Right renal pelvis (tissue), 4 donors: Measurements from ENCODE around the gene SLC7A8. TPM values are rescaled to one million over a fixed set of nuclear protein-coding genes. Genes with fewer than 3 reads are reported as not detected.

Source experiments
- DNase-seq, 4 donors: peaks; one replicate each; pipeline ENCODE4 v3.0.0-alpha.2; 2013; ENCODE audit warnings: low read depth in 4 of 4, low spot score in 3 of 4, missing footprints in 1 of 4
- polyA plus RNA-seq, 4 donors: library from polyadenylated mRNA; unstranded; fragments of 120-200 nt; gene quantifications; one replicate each; pipeline ENCODE4 v1.2.1, GENCODE V29; 2013; ENCODE audit not compliant: insufficient read length in 4 of 4

Gene SLC7A8
- polyA plus RNA-seq, 4 donors, result 88.7 to 100 (median 95.3) TPM

DNA sequence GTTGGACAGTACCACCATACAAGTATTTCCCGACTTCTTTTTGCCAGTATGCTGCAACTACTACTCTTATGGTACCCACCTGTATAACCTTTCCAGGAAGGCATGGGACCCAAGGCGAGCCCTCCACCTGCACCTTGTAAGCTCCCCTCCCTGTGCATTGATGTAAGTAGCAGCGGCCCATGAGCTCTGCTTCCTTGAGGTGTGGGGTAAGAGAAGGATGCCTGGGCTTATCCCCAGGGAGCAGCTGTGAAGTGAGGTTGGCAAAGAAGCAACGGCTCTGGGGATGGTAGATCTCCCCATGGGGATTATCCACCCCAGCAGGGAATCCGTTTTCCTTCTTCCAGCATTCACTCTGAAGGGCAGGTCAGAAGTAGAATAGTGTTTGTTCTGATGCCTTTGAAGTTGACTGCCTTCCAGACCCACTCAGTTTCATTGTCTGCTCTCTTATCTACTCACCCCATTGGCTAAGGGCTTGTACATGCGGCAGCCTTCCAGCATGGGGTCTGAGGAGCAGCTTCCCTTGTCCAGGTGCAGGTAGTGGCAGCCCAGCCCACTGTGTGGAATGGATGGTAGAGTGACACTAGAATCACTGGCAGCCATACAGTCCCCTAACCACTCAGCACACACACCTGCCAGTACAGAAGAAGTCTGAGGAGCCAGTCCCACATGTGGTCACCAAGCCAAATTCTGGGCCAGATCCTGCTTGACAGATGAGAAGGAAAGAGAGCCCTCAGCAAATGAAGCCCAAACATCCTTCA, 82.1 kb downstream of the SLC7A8 start:
- DNase-seq, result no peak

DNA sequence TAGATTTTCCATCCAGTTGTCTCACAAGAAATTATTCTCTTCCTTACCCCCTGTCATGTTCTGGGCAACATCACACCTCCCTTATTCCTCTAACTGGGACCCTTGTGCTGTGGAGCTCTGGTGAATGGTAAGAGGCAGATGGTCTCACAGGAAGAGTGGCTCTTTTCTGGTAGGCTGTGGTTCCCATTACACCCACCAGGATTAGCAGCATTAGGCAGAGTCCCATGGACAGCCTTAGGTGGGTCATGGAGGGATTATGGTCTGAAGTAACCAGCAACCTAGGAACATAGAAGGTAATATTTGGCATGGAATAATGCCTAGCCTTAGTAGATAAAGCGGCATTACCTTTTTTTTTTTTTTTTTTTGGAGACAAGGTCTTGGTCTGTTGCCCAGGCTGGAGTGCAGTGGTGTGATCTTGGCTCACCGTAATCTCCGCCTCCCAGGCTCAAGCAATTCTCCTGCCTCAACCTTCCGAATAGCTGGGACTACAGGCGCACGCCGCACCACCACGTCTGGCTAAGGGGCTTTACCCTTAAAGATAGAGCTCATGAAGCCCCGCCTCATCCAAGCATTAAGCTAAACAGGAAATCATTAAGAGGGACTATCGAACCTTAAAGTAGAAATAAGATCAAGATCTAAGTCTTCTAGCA, 84.1 kb downstream of the SLC7A8 start:
- no peak for DNase-seq

DNA sequence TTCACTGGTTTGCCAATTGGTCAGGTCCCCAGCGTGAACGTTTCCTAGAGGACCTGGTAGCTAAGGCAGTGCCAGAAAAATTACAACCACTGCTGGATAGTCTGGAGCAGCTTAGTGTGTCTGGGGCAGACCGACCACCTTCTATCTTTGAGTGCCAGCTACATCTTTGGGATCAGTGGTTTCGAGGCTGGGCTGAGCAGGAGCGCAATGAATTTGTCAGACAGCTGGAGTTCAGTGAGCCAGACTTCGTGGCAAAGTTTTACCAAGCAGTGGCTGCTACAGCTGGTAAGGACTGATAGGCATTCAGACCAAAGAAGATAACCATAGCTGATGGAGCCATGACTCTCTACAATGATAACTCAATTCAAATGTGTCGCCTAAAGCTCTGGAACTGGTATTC, 85.7 kb downstream of the SLC7A8 start:
- DNase-seq, result no peak

DNA sequence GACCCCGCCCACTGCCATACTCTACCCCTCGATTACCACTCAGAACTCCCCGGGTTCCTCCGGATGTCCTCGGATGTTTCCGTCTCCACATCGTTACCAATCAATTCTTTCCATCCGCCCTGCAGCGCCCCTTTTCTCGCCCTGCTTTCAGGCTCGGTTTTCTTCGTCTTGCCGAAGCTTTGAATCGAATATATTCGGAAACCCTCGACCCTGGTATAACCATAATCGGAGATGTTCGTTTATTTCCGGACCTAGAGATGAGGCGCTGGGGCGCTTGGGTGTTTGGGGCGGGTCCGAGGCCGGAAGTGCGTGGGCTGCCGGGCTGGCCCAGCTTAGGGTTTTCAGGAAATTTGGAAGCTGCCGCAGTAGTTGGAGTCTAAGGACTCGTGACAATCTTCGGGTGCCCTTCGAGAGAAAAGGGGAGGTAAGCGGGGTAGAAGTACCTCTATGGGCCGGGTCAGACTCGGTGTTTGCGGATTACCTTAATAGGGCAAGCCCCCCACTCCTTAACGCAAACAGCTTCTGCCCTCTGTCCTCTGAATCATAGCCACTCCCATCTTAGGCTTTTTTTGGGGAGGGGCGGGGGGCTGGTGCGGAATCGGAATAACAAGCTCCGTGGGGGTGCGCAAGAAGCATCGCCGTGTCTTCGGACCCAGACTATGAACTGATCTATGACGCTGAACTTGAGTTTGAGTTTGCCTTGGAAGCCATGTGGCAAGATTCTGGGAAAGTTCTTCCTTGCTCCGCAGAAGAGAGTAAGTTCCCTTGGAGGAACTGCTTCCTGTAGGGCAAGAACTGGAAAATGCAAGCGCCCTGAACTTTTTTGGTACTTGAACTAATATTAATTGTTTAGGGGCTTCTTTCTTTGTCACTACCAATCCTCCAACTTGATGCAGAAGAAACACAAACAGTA, 88.0 kb downstream of the SLC7A8 start, which contains the start of gene C14orf119:
Gene C14orf119 (plus strand): TSS at position 310 of the 913 bp plus-strand sequence. CDS start 2,154 bp downstream, outside the sequence.
- DNase-seq, result peak; percentile 99 to 100 (median 100)

DNA sequence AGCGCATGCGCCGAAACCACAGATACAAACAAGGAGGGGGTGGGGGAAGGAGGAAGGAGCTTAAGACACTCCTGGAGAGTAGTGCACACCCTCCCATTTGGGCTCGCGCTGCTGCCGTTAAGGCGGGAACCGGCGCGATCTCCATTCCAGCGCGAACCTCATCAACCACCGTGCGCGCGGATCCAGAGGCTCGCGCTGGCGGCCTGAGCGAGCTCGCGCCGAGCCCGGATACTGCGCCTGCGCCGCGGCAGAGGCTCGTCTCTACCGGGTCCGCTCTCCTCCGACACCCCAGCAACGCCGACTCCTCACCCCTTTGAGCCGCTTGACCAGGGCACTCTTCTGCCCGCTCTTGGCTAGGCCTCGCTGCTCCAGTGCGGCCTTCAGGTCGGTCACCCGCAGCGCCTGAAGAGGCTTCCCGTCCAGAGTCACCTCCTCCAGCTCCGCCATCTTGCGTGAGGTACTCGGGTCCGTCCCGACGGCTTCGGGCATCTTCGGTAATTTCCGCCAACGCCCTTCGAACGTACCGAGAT, 88.7 kb downstream of the SLC7A8 start, which contains the start of gene ACIN1:
Gene ACIN1 (minus strand): TSS at position 471 of the 530 bp plus-strand sequence. CDS start 24 bp downstream, at position 447.
- peak; percentile 78 to 86 (median 82) for DNase-seq

DNA sequence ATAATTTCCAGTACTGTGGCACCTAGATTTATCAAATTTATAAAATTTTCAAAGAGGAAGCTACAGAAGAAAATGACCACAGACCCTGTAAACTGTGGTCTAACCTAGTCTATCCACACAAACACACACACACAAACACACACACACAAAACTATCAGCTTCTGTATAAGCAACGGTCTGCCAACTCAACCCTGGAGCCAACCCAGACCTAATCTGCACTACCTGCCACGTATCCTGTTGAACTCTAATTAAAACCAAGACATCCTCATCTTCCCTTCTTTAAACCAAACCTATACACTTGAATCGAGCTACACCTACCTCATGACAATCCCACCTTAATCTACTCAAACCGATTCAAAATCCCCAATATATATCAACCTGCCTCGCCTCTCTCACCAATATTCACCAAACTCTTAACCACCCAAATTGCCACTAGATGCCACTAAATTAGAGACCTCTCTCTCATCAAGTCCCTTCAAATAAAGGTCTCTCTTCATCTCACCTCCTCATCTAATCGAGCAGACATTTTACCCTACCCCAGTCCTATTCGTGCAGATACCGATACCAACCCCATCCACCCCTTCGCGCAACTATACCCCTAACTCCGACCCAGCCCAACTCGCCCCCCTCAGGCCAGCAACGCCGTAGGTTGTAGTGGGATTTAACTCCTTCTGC, 89.3 kb downstream of the SLC7A8 start:
- no peak for DNase-seq

DNA sequence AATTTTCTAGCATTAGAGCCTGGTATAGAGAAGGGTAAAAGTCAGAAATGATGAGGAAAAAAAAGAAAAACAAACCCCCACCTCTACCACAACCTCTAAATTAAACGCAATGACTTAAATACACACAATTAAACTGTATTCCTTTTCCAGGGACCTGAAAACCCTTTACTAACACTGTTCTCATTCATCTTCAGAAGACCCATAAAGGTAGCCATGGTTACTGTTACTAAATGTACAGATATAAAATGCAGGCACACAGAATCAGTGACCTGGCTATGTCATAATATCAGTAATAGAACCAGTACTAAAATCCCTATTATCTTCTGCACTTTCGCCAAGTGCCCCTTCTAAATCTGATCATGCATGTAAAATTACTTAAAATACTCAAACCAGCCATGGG, 89.9 kb downstream of the SLC7A8 start:
- DNase-seq, result no peak

DNA sequence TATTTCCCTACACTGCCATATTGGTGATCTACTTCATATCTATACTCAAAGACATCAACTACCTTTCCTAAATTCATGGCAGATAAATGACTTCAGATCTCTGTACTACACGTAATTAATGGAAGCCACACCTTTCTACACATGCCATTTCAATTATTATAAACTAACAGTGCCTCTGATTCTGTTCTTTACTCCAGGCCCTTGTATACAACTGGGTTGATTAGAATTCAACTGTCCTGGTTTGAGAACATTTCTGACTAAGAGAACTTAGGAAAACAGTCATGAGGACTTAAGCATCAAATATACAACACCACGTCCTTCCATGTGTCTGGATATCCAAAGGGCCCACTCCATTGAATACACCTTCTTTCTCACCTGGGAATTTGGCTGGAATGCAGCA, 90.4 kb downstream of the SLC7A8 start:
- DNase-seq, result no peak

DNA sequence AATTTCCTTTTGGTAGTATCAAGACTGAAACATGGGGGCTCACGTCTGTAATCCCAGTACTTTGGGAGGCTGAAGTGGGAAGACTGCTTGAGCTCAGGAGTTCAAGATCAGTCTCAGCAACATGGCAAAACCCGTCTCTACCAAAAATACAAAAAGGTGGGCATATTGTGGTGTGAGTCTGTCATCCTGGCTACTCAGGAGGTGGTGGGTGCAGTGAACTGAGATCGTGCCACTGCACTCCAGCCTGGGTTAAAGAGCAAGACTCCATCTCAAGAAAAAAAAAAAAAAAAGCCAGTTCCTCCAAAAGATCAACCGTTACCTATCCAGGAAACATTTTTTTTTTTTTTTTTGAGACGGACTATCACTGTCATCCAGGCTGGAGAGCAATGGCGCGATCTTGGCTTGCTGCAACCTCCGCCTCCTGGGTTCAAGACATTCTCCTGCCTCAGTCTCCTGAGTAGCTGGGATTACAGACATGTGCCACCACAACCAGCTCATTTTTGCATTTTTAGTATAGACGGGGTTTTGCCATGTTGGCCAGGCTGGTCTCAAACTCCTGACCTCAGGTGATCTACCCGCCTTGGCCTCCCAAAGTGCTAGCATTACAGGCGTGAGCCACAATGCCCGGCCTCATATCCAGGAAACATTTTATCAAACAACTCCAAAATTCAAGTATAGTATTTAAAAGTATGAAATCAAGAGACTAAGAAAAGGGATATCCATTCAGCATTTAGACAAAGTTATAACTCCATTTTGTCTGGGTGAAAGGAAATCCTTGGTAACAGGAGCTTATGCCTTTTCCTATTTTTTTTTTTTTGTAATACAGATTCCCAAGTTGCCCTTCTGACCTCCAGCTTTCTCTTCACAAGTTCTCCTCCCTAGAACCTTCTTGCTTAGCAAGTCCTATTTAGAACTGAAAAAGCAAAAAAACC, 91.9 kb downstream of the SLC7A8 start:
- no peak for DNase-seq

DNA sequence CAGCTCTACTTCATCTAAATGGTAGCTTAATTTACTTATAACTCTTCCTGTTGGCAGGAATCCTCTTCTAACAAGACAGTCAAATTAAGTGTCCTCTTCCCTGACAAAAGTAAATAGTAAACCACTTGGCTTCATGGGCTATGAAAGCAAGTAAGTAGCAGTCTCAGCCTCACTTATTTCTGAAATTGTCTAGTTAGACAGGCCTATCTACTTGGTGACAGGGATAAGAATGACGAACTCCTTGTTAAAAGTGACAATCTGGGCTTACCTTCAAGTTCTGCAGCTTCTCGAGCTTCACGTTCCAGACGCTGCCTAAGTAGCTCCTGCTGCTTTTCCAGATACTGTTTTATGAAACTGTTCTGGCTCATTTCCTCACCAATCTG, 93.2 kb downstream of the SLC7A8 start:
- no peak for DNase-seq

DNA sequence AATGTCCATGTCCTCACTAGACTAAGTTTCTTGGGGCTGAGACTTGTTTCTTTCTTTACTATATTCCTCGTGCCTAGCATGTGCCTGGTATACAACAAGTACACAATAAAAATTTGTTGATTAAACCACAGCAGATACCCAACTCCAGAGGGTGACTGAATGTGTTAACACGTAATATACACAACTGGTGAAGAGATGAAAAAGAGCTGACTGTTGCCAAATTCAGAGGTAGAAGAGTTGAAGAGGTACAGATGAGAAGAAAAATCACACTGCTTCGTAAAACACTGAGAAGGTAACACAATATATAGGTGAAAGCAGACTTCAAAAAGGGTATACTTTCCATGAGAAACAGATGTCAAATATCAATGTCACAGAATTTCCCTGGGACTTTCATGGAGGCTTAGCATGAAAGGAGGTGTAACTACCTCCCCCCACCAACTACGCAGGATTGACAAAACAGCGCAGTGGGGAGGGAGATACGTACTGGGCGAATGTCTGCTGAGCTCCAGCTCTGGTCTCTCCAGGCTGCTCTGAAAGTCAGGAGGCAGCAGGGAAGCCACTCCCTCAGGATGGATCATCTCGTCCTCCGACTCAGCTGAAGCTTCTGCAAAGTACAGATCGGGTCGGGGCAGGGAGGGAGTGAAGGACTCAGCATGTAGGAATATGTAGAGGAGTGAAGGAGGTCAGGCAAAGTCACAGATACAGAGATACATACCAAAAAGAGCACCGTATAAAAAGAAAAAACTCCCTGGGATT, 93.8 kb downstream of the SLC7A8 start:
- no peak for DNase-seq

DNA sequence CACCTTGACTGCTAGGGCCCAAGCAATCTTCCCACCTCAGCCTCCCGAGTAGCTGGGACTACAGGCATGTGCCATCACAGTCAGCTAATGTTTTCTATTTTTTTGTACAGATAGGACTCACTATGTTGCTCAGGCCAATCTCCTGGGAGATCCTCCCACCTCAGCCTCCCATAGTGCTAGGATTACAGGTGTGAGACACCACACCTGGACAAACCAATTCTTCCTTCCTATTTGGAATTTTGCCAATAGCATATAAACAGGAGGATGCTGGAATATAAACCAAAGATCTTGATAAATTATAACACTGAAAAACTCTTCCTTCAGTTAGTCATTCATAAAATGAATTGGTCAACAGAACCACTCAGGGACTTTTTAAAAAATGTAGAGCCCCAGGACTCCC, 96.9 kb downstream of the SLC7A8 start:
- DNase-seq, result no peak

DNA sequence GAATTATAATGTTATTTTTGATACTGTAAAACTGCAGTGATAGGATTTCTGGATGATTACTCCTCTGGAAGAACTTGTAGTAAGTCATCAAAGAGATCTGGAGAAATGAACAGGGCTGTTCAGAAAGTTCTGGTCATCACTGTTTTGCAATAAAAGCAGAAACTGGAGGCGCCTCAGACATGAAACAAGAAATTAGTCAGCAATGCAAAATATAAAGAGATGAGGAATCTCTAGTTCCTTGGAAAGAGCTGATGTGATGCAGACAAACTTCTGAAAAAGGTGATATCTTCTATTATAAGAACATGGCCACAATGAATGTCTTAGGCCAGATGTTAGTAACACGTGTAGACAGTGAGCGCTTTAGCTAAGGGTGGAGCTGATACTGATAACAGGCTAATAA, 98.0 kb downstream of the SLC7A8 start:
- no peak for DNase-seq

DNA sequence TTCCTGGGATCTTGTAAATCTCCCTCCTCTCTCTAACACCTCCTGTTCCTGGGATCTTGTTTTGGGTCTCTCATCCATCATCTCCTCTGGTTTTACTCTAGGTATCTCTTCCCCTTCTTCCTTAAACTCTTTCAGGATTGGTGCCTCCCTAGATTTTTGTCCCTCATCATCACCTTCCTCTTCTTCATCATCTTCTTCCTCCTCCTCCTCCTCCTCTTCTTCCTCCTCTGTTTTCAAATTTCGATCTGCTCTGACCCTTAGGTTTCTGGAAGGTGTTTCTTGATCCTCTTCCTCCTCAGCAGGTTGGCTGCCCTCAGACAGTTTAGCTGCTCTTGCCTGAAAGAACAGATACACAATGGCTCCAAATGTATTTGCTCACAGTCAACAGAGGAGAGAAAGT, 103.0 kb downstream of the SLC7A8 start:
- DNase-seq, result no peak

DNA sequence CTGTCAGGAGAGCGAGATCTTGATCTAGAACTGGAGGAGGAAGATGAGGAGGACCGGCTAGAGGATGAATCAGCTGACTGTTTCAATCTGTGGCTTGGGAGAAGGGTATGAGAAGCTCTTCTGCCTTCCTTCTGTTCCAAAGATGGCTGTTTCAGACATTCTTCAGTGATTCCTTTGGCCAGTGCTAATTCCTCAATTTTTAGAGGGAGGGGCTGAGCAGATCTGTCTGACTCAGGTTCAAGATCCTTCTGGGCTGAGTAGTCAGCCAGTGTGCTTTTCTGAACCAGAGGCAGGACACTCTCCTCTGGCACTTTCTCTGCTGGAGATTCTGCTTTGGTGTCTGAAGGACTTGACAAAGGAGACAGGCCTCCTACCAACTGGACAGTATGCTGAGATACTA, 103.7 kb downstream of the SLC7A8 start:
- DNase-seq, result no peak

DNA sequence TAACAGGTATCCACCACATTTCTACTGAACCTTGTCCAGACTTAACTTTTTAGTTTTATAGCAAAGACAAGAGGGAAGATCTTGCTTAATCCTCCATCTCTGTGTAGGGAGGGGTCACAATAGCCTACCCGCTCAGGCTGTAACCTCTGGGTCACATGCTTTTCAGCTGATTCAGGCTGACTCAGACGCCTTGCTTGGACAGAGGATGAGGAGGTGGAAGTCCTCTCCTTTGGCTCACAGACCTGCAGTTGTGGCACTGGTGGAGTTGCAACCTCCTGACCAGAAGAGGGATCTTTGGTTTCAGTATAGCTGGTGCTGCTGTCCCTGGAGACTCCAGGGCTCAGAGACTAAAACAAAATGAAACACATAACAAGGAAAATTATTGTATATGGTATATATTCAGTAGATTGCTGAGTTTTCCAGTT, 104.8 kb downstream of the SLC7A8 start:
- DNase-seq, result no peak

DNA sequence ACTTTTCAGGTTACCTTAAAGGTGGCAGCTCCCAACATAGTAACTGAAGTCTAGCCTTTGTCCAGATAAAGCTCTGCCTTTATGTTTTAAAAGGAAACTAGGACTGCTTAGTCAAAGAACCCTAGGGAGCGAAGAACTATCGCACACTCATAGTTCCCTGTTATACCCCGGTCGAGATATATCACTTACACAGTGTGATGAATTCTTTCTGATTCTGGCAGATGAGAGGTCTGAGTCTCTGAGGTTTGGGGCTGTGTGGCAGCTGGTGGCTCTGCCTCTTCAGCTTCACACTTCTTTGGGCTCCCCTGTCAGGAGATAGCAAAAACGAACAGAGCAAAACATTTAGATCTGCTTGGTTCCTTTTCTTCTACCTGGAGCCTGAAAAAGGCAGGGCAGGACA, 105.5 kb downstream of the SLC7A8 start:
- DNase-seq, result no peak

DNA sequence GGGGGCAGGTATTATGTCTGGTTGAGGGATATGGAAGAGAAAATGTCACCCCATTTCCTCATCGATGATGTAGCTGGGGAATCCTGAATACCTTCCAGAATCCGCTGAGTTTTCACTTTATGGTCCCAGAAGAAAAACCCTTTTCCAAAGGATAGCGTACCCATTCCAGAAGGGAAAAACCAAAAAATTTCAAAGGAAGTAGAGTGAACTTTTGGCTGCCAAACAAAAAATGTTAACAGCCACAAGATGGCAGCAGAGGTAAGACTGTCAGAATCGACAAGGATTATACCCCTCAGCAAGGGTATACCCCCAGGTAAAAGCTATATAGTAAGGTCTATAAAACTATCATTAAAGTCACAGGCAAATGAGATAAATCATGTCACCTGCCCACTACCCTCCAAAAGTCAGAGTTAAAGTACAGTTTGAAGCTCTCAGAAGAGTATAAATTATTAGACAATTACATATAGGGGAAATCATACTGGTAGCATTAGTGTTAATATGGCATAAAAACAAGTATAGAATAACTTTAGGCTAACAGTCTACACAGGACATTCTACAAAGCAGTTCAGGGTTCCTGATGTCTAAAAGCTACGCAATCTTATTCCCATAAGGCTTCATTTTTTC, 106.6 kb downstream of the SLC7A8 start:
- no peak for DNase-seq
